ENCODE measurements around the gene DHRS7C.

Gene DHRS7C

DNA sequence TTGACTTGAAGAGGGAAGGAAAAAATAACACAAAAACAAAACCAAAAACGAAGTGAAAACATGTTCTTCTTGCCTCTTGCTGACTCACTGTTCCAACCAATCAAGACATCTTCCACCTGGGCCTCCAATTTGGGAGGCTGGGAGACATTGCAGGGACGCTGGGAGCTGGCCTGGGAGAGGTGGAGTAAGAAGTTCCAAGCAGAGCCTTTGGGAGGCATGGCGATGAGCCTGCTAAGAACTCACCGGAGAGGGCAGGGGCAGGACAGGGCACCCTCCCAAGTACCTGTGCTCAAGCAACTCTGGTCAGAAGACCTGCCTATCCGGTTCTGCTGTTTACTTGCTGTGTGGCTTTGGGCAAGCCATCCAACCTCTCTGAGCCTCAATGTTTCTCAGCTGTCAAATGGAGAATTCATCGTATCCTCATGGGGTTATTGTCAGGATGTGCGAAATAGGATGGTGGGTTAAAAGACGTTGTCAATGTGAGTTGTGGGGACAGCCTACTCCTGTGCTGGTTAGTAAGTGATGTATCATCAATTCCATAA, 33.5 kb upstream of the DHRS7C start:
- Histone ChIP-seq H3K9me3 (ENCODE audit: control insufficient read depth, low read length) (no peaks in the 10 kb centered on the region), H3K27me3 (ENCODE audit: control insufficient read depth, insufficient read depth, low read length, poor library complexity, severe bottlenecking) (no peaks in the 10 kb centered on the region), H3K27ac (ENCODE audit: insufficient read depth, low read depth, low read length, poor library complexity, severe bottlenecking) (no peak overlapping the region), H3K4me1 (ENCODE audit: control insufficient read depth, insufficient read depth, low read length) (no peaks in the 10 kb centered on the region), H3K36me3 (ENCODE audit: control insufficient read depth, insufficient read depth, low read length) (no peaks in the 10 kb centered on the region), H3K4me3 (ENCODE audit: insufficient read depth, low read depth, low read length) (no peak overlapping the region)
- WGBS, 2 experiments = 88 to 91% methylated on average over 8 of the region's 8 CpGs

DNA sequence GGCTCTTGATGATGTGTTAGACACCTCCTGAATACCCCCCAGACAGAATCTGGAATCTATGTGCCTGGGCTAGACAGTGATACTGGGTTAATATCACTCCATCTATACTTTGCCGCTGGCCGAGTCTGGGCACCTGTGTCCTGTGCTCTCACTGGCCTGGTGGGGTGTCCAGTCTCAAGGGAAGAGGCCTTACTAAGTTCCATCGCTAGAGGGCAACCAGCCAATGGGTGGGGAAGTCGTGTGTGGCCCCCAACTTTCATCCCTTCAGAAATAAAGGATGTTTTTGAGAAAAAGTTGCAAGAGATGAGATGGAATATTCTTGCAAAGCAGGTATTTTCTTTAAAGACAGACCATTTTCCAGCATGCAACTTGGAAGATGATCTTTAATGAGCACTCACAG, 32.7 kb upstream of the DHRS7C start:
- WGBS, 2 experiments = 65 to 71% methylated on average over 4 of the region's 4 CpGs
- Histone ChIP-seq H3K4me1 (ENCODE audit: control insufficient read depth, insufficient read depth, low read length) (no peaks in the 10 kb centered on the region), H3K27ac (ENCODE audit: insufficient read depth, low read depth, low read length, poor library complexity, severe bottlenecking) (no peak overlapping the region), H3K27me3 (ENCODE audit: control insufficient read depth, insufficient read depth, low read length, poor library complexity, severe bottlenecking) (no peaks in the 10 kb centered on the region), H3K36me3 (ENCODE audit: control insufficient read depth, insufficient read depth, low read length) (no peaks in the 10 kb centered on the region), H3K9me3 (ENCODE audit: control insufficient read depth, low read length) (no peaks in the 10 kb centered on the region), H3K4me3 (ENCODE audit: insufficient read depth, low read depth, low read length) (no peak overlapping the region)

- Histone ChIP-seq H3K9me3 (ENCODE audit: control insufficient read depth, low read length) (no peaks in the 10 kb centered on the region), H3K36me3 (ENCODE audit: control insufficient read depth, insufficient read depth, low read length) (no peaks in the 10 kb centered on the region), H3K4me3 (ENCODE audit: insufficient read depth, low read depth, low read length) (no peak within 1 kb of the TSS), H3K4me1 (ENCODE audit: control insufficient read depth, insufficient read depth, low read length) (no peaks in the 10 kb centered on the region), H3K27ac (ENCODE audit: insufficient read depth, low read depth, low read length, poor library complexity, severe bottlenecking) (no peak within 1 kb of the TSS), H3K27me3 (ENCODE audit: control insufficient read depth, insufficient read depth, low read length, poor library complexity, severe bottlenecking) (no peaks in the 10 kb centered on the region)
- 81 to 86% methylated on average over 15 of the region's 15 CpGs for WGBS, 2 experiments
Measured at GRCh38 chr17:9821921-9822320, 30.5 kb upstream of the DHRS7C start, which contains the start of gene GSG1L2. Gene GSG1L2 (minus strand): TSS chr17:9822079. CDS start chr17:9822071, 8 bp downstream.

DNA sequence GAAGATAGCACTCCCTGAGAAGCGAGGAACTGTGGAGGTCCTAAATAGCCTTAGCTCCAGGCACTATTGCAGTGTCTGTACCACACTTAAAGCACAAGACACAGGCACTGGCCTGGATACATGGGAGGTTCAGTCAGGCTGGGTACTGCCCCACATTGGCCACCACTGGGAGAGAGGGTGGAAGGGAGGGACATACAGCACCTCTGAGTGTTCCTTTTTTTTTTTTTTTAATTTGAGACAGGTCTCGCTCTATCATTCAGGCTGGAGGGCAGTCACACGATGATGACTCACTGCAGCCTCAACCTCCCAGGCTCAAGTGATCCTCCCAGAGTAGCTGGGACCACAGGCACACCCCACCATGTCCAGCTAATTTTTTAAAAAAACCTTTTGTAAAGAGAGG, 29.1 kb upstream of the DHRS7C start:
- Histone ChIP-seq H3K4me3 (ENCODE audit: insufficient read depth, low read depth, low read length) (no peak overlapping the region), H3K9me3 (ENCODE audit: control insufficient read depth, low read length) (no peaks in the 10 kb centered on the region), H3K27ac (ENCODE audit: insufficient read depth, low read depth, low read length, poor library complexity, severe bottlenecking) (no peak overlapping the region), H3K27me3 (ENCODE audit: control insufficient read depth, insufficient read depth, low read length, poor library complexity, severe bottlenecking) (no peaks in the 10 kb centered on the region), H3K4me1 (ENCODE audit: control insufficient read depth, insufficient read depth, low read length) (no peaks in the 10 kb centered on the region), H3K36me3 (ENCODE audit: control insufficient read depth, insufficient read depth, low read length) (no peaks in the 10 kb centered on the region)
- WGBS, 2 experiments = 52 to 54% methylated on average over 3 of the region's 3 CpGs

GRCh38 chr17:9818760-9819159, 27.4 kb upstream of the DHRS7C start:
- Histone ChIP-seq H3K27me3 (ENCODE audit: control insufficient read depth, insufficient read depth, low read length, poor library complexity, severe bottlenecking) (no peaks in the 10 kb centered on the region), H3K9me3 (ENCODE audit: control insufficient read depth, low read length) (no peaks in the 10 kb centered on the region), H3K27ac (ENCODE audit: insufficient read depth, low read depth, low read length, poor library complexity, severe bottlenecking) (no peak overlapping the region), H3K36me3 (ENCODE audit: control insufficient read depth, insufficient read depth, low read length) (no peaks in the 10 kb centered on the region), H3K4me3 (ENCODE audit: insufficient read depth, low read depth, low read length) (no peak overlapping the region), H3K4me1 (ENCODE audit: control insufficient read depth, insufficient read depth, low read length) (no peaks in the 10 kb centered on the region)
- WGBS, 2 experiments = 70 to 71% methylated on average over 4 of the region's 4 CpGs

DNA sequence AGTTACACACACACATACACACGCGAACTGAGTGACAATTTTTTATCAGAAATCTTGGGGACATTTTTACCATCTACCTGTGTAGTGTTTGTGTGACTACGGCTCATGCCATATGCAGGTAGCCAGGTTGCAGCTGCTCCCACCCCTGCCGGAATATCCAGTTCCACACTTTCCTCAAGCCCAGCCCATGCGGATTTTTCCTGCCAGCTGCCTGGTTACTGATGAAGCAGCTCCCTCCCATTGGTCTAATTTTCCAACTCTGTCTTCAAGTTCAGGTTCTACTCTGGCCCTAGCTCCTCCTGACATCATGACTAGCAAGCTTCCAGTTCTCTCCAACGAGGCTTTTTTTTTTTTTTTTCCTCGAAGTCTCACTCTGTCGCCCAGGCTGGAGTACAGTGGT, 25.7 kb upstream of the DHRS7C start:
- no peaks in the 10 kb centered on the region for H3K4me1 ChIP-seq (ENCODE audit: control insufficient read depth, insufficient read depth, low read length)
- 71 to 72% methylated on average over 8 of the region's 8 CpGs for WGBS, 2 experiments

DNA sequence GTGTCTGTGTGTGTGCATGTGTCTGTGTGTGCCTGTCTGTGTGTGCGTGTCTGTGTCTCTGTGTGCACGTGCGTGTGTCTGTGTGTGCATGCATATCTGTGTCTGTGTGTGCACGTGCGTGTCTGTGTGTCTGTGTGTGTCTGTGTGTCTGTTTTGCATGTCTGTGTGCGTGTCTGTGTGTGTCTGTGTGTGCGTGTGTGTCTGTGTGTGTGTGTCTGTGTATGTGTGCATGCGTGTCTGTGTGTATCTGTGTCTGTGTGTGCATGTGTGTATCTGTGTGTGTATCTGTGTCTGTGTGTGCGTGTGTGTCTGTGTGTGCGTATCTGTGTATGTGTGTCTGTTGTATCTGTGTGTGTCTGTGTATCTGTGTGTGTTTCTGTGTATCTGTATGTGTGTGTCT, 25.1 kb upstream of the DHRS7C start:
- no peak overlapping the region for H3K4me3 ChIP-seq (ENCODE audit: insufficient read depth, low read depth, low read length)
- WGBS, 2 experiments = 43 to 54% methylated on average over 10 of the region's 10 CpGs

More for the DNA sequence above, 25.7 kb upstream of the DHRS7C start:
- Histone ChIP-seq H3K9me3 (ENCODE audit: control insufficient read depth, low read length) (no peaks in the 10 kb centered on the region), H3K4me3 (ENCODE audit: insufficient read depth, low read depth, low read length) (no peak overlapping the region), H3K36me3 (ENCODE audit: control insufficient read depth, insufficient read depth, low read length) (no peaks in the 10 kb centered on the region), H3K27me3 (ENCODE audit: control insufficient read depth, insufficient read depth, low read length, poor library complexity, severe bottlenecking) (no peaks in the 10 kb centered on the region), H3K27ac (ENCODE audit: insufficient read depth, low read depth, low read length, poor library complexity, severe bottlenecking) (no peak overlapping the region)

GRCh38 chr17:9814337-9814945, 23.0 kb upstream of the DHRS7C start:
- WGBS, 2 experiments = 85 to 87% methylated on average over 14 of the region's 14 CpGs
- Histone ChIP-seq H3K4me3 (ENCODE audit: insufficient read depth, low read depth, low read length) (no peak overlapping the region), H3K27ac (ENCODE audit: insufficient read depth, low read depth, low read length, poor library complexity, severe bottlenecking) (no peak overlapping the region), H3K4me1 (ENCODE audit: control insufficient read depth, insufficient read depth, low read length) (no peaks in the 10 kb centered on the region), H3K36me3 (ENCODE audit: control insufficient read depth, insufficient read depth, low read length) (no peaks in the 10 kb centered on the region), H3K9me3 (ENCODE audit: control insufficient read depth, low read length) (no peaks in the 10 kb centered on the region), H3K27me3 (ENCODE audit: control insufficient read depth, insufficient read depth, low read length, poor library complexity, severe bottlenecking) (no peaks in the 10 kb centered on the region)

More for the DNA sequence above, 25.1 kb upstream of the DHRS7C start:
- Histone ChIP-seq H3K27me3 (ENCODE audit: control insufficient read depth, insufficient read depth, low read length, poor library complexity, severe bottlenecking) (no peaks in the 10 kb centered on the region), H3K9me3 (ENCODE audit: control insufficient read depth, low read length) (no peaks in the 10 kb centered on the region), H3K4me1 (ENCODE audit: control insufficient read depth, insufficient read depth, low read length) (no peaks in the 10 kb centered on the region), H3K27ac (ENCODE audit: insufficient read depth, low read depth, low read length, poor library complexity, severe bottlenecking) (no peak overlapping the region), H3K36me3 (ENCODE audit: control insufficient read depth, insufficient read depth, low read length) (no peaks in the 10 kb centered on the region)

DNA sequence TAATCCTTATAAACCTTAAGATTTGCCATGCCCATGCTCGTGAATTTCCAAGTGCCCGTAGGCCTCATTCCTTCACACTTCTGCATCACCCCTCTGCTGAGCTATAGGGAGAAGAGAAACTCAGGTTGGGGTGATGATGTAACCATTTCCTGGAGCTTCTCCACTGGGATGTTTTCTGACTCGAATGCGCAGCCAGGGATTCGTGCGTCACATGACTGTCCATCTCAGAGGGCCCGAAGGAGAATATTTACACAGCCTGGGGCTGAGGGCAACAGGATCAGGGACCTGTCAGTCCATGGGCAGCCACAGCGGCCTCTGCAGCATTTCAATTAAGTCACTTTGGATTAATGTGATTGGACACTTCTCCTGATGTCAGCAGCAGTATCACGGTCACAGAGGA, 21.8 kb upstream of the DHRS7C start:
- Histone ChIP-seq H3K4me3 (ENCODE audit: insufficient read depth, low read depth, low read length) (no peak overlapping the region), H3K27me3 (ENCODE audit: control insufficient read depth, insufficient read depth, low read length, poor library complexity, severe bottlenecking) (no peaks in the 10 kb centered on the region)
- 91 to 94% methylated on average over 9 of the region's 9 CpGs for WGBS, 2 experiments

GRCh38 chr17:9811537-9811936, 20.1 kb upstream of the DHRS7C start:
- Histone ChIP-seq H3K4me1 (ENCODE audit: control insufficient read depth, insufficient read depth, low read length) (no peaks in the 10 kb centered on the region), H3K27ac (ENCODE audit: insufficient read depth, low read depth, low read length, poor library complexity, severe bottlenecking) (no peak overlapping the region), H3K27me3 (ENCODE audit: control insufficient read depth, insufficient read depth, low read length, poor library complexity, severe bottlenecking) (no peaks in the 10 kb centered on the region), H3K4me3 (ENCODE audit: insufficient read depth, low read depth, low read length) (no peak overlapping the region), H3K9me3 (ENCODE audit: control insufficient read depth, low read length) (no peaks in the 10 kb centered on the region), H3K36me3 (ENCODE audit: control insufficient read depth, insufficient read depth, low read length) (no peaks in the 10 kb centered on the region)
- 91% methylated on average over 11 of the region's 11 CpGs for WGBS, 2 experiments

More for the DNA sequence above, 21.8 kb upstream of the DHRS7C start:
- Histone ChIP-seq H3K4me1 (ENCODE audit: control insufficient read depth, insufficient read depth, low read length) (no peaks in the 10 kb centered on the region), H3K9me3 (ENCODE audit: control insufficient read depth, low read length) (no peaks in the 10 kb centered on the region), H3K27ac (ENCODE audit: insufficient read depth, low read depth, low read length, poor library complexity, severe bottlenecking) (no peak overlapping the region), H3K36me3 (ENCODE audit: control insufficient read depth, insufficient read depth, low read length) (no peaks in the 10 kb centered on the region)
